ENCODE data around the gene POGZ. TPM values are rescaled to one million over a fixed set of nuclear protein-coding genes. Genes with fewer than 3 reads are reported as not detected.

POGZ gene
- total RNA-seq, 4 donors from 2014 or later: 14.1 to 20.2 (median 15.1) TPM

DNA sequence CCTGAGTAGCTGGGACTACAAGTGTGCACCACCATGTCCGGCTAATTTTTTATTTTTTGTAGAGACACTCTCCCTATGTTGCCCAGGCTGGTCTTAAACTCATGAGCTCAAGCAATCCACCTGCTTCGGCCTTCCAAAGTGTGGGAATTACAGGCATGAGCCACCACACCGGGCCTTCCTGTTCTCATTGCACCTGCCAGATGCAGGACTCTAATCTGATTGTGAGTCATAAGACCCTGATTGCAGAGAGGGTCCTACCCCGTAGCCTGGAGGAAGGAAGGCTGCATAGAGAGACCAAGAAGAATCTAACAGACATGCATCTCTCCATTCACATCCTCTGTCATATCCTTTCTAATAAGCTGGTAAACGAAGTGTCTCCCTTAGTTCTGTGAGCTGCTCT, 32.3 kb upstream of the POGZ start:
- Histone ChIP-seq H3K9me3 (no peaks in the 10 kb centered on the region), H3K27me3 (no peaks in the 10 kb centered on the region), H3K27ac (no peak overlapping the region), H3K36me3 (no peaks in the 10 kb centered on the region), H3K4me3 (no peak overlapping the region), H3K4me1 (no peaks in the 10 kb centered on the region)
- in situ Hi-C loops (cut with MboI; ENCODE audit: low sequenced_read_pairs in 4 of 4): no loop called here
- ATAC-seq (no peak), DNase-seq (no peak)
- TF ChIP-seq POLR2A (IDR thresholded peaks at IDR 0.05) (no peak), CTCF (IDR thresholded peaks at IDR 0.05 in 4 of 5, conservative IDR thresholded peaks at IDR 0.05 in 1 of 5) (no peak)
- intact Hi-C loops (cut with DNase I; ENCODE audit: low total_unique reads): no loop called here

DNA sequence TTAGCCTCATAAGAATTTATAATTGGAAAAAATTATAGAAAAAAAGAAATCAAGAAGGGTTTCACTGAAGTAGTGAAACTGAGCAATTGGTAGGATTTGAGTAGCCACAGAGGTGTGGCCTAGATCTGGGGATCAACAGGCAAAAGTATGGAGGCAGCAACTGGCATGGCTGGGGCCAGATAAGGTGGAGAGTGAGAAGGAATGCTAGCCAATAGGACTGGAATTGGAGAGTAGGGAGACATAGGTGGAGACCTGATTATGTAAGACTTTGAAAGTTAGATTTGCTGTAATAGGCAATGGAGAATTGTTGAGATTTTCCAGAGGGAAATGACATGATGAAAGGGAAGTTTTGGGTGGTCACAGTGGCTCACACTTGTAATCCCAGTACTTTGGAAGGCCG, 27.3 kb upstream of the POGZ start:
- no peak overlapping the region for H3K27ac ChIP-seq
- ATAC-seq (no peak), DNase-seq (no peak)
- no peak for TF ChIP-seq CTCF (IDR thresholded peaks at IDR 0.05 in 4 of 5, conservative IDR thresholded peaks at IDR 0.05 in 1 of 5)
- no peak for TF ChIP-seq POLR2A (IDR thresholded peaks at IDR 0.05)
- H3K4me1 ChIP-seq: no peaks in the 10 kb centered on the region
- H3K27me3 ChIP-seq: no peaks in the 10 kb centered on the region
- no peaks in the 10 kb centered on the region for H3K36me3 ChIP-seq
- no peaks in the 10 kb centered on the region for H3K9me3 ChIP-seq
- intact Hi-C loops (cut with DNase I; ENCODE audit: low total_unique reads) (no loop called here), in situ Hi-C loops (cut with MboI; ENCODE audit: low sequenced_read_pairs in 4 of 4) (no loop called here)
- H3K4me3 ChIP-seq: no peak overlapping the region

- no peak overlapping the region for H3K27ac ChIP-seq
- ATAC-seq: no peak
- no peak overlapping the region for H3K4me3 ChIP-seq
- intact Hi-C loops (cut with DNase I; ENCODE audit: low total_unique reads): no loop called here
- no peaks in the 10 kb centered on the region for H3K27me3 ChIP-seq
- no peaks in the 10 kb centered on the region for H3K4me1 ChIP-seq
- H3K9me3 ChIP-seq: no peaks in the 10 kb centered on the region
- TF ChIP-seq CTCF (IDR thresholded peaks at IDR 0.05 in 4 of 5, conservative IDR thresholded peaks at IDR 0.05 in 1 of 5) (no peak), POLR2A (IDR thresholded peaks at IDR 0.05) (no peak)
- in situ Hi-C loops (cut with MboI; ENCODE audit: low sequenced_read_pairs in 4 of 4): no loop called here
- H3K36me3 ChIP-seq: no peaks in the 10 kb centered on the region
- DNase-seq: no peak
These were observed 26.5 kb upstream of the POGZ start for GRCh38 chr1:151485685-151486255.

GRCh38 chr1:151482017-151482416, 22.7 kb upstream of the POGZ start:
- in situ Hi-C loops (cut with MboI; ENCODE audit: low sequenced_read_pairs in 4 of 4): no loop called here
- H3K27me3 ChIP-seq: no peaks in the 10 kb centered on the region
- TF ChIP-seq CTCF (IDR thresholded peaks at IDR 0.05 in 4 of 5, conservative IDR thresholded peaks at IDR 0.05 in 1 of 5) (no peak), POLR2A (IDR thresholded peaks at IDR 0.05) (no peak)
- H3K4me3 ChIP-seq: no peak overlapping the region
- intact Hi-C loops (cut with DNase I; ENCODE audit: low total_unique reads): no loop called here
- H3K27ac ChIP-seq: no peak overlapping the region
- DNase-seq (no peak), ATAC-seq (no peak)
- no peaks in the 10 kb centered on the region for H3K36me3 ChIP-seq
- no peaks in the 10 kb centered on the region for H3K9me3 ChIP-seq
- no peaks in the 10 kb centered on the region for H3K4me1 ChIP-seq

DNA sequence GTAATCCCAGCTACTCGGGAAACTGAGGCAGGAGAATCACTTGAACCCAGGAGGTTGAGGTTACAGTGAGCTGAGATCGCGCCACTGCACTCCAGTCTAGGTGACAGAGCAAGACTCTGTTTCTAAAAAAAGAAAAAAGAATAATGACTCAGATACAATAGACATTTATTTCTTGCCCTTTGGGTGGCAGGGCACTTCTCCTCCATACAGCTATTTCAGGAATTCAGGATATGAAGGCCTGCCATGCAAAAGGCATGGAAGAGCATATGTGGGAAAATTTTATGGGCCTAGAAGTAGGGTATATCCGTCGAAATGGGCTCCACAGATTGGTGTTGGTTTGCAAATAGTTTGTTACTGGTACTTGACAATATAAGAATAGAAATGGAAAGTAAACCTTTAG, 20.2 kb upstream of the POGZ start:
- in situ Hi-C loops (cut with MboI; ENCODE audit: low sequenced_read_pairs in 4 of 4): no loop called here
- ATAC-seq: no peak
- H3K4me3 ChIP-seq: no peak overlapping the region
- TF ChIP-seq POLR2A (IDR thresholded peaks at IDR 0.05) (no peak), CTCF (IDR thresholded peaks at IDR 0.05 in 4 of 5, conservative IDR thresholded peaks at IDR 0.05 in 1 of 5) (no peak)
- no peaks in the 10 kb centered on the region for H3K9me3 ChIP-seq
- no peak for DNase-seq
- H3K27ac ChIP-seq: no peak overlapping the region
- no peaks in the 10 kb centered on the region for H3K36me3 ChIP-seq
- no peaks in the 10 kb centered on the region for H3K4me1 ChIP-seq
- no peaks in the 10 kb centered on the region for H3K27me3 ChIP-seq
- intact Hi-C loops (cut with DNase I; ENCODE audit: low total_unique reads): no loop called here

All from gastrocnemius medialis (tissue), 4 donors.